Skeletal muscle cell (primary cell): ENCODE data around the gene CDCA8.
"Not testable (repeated sequence)": the region's sequence is repeated elsewhere in the genome, so short reads cannot be mapped to it uniquely, and the experiment has no call there.

ENCODE experiments used
- DNase-seq: peaks from one replicate; pipeline ENCODE4 v3.0.0-alpha.2; 2010; ENCODE audit warnings: low read depth
- H3K4me3 ChIP-seq: 2 replicates; pipeline ENCODE4 v1.5.1; 2011; ENCODE audit warnings: low read depth, mild to moderate bottlenecking, control low read depth, low read length, moderate library complexity

The CDCA8 gene

GRCh38 chr1:37671261-37671660, 21.1 kb upstream of the CDCA8 start:
- H3K4me3 ChIP-seq, result no peak overlapping the region

GRCh38 chr1:37672136-37672870, 20.0 kb upstream of the CDCA8 start:
- H3K4me3 ChIP-seq, result no peak overlapping the region
- no peak for DNase-seq

More at GRCh38 chr1:37671261-37671660, 21.1 kb upstream of the CDCA8 start:
- DNase-seq, result no peak

GRCh38 chr1:37673920-37674319, 18.4 kb upstream of the CDCA8 start:
- no peak overlapping the region for H3K4me3 ChIP-seq
- DNase-seq, result no peak

GRCh38 chr1:37676281-37677142, 15.8 kb upstream of the CDCA8 start:
- H3K4me3 ChIP-seq, result no peak overlapping the region
- no peak for DNase-seq

- DNase-seq, result no peak
- H3K4me3 ChIP-seq, result no peak overlapping the region
These were observed 15.2 kb upstream of the CDCA8 start for GRCh38 chr1:37677143-37677439.

GRCh38 chr1:37677808-37678207, 14.5 kb upstream of the CDCA8 start:
- no peak overlapping the region for H3K4me3 ChIP-seq
- DNase-seq, result no peak

- no peak overlapping the region for H3K4me3 ChIP-seq
- DNase-seq, result no peak
These were observed 11.4 kb upstream of the CDCA8 start for GRCh38 chr1:37680933-37681332.

- H3K4me3 ChIP-seq, result no peak overlapping the region
- peak; percentile 14 for DNase-seq
These were observed 9.9 kb upstream of the CDCA8 start for GRCh38 chr1:37682334-37682987.

GRCh38 chr1:37684182-37684581, 8.1 kb upstream of the CDCA8 start:
- not testable (repeated sequence) for DNase-seq, H3K4me3 ChIP-seq

GRCh38 chr1:37685722-37686121, 6.6 kb upstream of the CDCA8 start:
- no peak for DNase-seq

GRCh38 chr1:37687764-37688163, 4.6 kb upstream of the CDCA8 start:
- DNase-seq, H3K4me3 ChIP-seq: not testable (repeated sequence)

More at GRCh38 chr1:37685722-37686121, 6.6 kb upstream of the CDCA8 start:
- H3K4me3 ChIP-seq, result no peak overlapping the region

- DNase-seq, result no peak
- H3K4me3 ChIP-seq, result peak overlapping the region; percentile 96
These were observed 3.4 kb upstream of the CDCA8 start for GRCh38 chr1:37688926-37689325.

GRCh38 chr1:37691497-37692077, 729 bp upstream of the CDCA8 start:
- H3K4me3 ChIP-seq, result peak overlapping the region; percentile 96
- peak; percentile 23 for DNase-seq

- peak overlapping the region; percentile 96 for H3K4me3 ChIP-seq
- DNase-seq, result no peak
These were observed 489 bp downstream of the CDCA8 start for GRCh38 chr1:37692834-37693175.

- no peak for DNase-seq
These were observed 4.8 kb downstream of the CDCA8 start for GRCh38 chr1:37697090-37697489.

GRCh38 chr1:37697737-37698136, 5.4 kb downstream of the CDCA8 start:
- no peak for DNase-seq
- H3K4me3 ChIP-seq, result no peak overlapping the region

More at GRCh38 chr1:37697090-37697489, 4.8 kb downstream of the CDCA8 start:
- H3K4me3 ChIP-seq, result no peak overlapping the region

- no peak overlapping the region for H3K4me3 ChIP-seq
These were observed 6.8 kb downstream of the CDCA8 start for GRCh38 chr1:37699147-37699546.

GRCh38 chr1:37701051-37701450, 8.7 kb downstream of the CDCA8 start:
- H3K4me3 ChIP-seq, result no peak overlapping the region
- no peak for DNase-seq

More at GRCh38 chr1:37699147-37699546, 6.8 kb downstream of the CDCA8 start:
- no peak for DNase-seq

GRCh38 chr1:37703061-37703460, 10.7 kb downstream of the CDCA8 start:
- H3K4me3 ChIP-seq, result no peak overlapping the region
- DNase-seq, result no peak

- no peak for DNase-seq
- H3K4me3 ChIP-seq, result no peak overlapping the region
These were observed 12.7 kb downstream of the CDCA8 start for GRCh38 chr1:37704966-37705365.
